ENCODE measurements around the gene TSPAN5. TPM values are rescaled to one million over a fixed set of nuclear protein-coding genes. Genes with fewer than 3 reads are reported as not detected.

Gene TSPAN5
- total RNA-seq, 1 experiment from 2014 or later, result 41.8 TPM

DNA sequence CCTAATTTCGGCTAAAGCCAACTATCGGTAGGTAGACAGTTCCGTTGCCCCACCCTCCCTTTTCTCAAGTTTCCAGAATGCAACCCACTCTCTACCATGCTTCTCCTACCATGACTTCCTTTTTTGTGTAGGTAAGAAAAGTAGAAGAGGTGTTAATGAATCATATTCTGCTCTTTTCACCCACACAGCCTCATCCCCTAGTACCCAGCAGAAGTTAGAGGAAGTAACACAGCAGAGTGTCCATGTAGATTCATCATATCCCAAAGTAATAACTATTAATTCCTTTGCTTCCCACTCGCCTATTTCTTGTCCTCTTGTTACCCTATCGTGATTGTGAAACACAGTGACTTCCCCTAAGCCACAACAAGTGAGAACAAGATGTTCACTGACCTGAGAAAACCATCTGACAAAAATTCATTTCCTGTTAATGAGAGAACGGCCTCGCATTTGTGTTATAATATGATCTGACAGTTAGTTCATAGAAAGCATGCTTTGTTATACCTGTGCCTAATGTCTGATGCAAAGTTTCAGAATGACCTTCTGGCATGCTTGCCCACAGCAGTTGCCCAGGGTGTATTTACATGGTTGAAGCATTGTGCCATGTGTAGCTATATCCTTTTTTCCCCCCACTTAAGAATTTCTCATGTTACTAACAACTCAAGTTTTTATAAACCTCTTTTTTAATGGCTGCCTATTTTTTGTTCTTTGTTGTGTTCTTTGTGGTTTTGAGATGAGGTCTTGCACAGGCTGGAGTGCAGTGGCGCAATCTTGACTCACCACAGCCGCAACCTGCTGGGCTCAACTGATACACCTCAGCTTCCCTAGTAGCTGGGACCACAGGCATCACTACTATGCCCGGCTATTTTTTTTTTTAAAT, 211.7 kb downstream of the TSPAN5 start:
- Histone ChIP-seq H3K27ac (ENCODE audit: low read length) (no peak overlapping the region), H4K20me1 (ENCODE audit: low read length) (no peaks in the 10 kb centered on the region), H3K9me3 (ENCODE audit: low read length) (no peaks in the 10 kb centered on the region), H3K79me2 (ENCODE audit: low read length) (no peaks in the 10 kb centered on the region), H3K4me1 (ENCODE audit: insufficient read depth, low read length) (0 out of 2 replicates have a peak, but pooled peaks cover 3% of the 10 kb centered on the region), H3K27me3 (ENCODE audit: low read length) (no peaks in the 10 kb centered on the region), H3F3A (ENCODE audit: low read length, unreplicated experiment) (no peaks in the 10 kb centered on the region), H3K36me3 (ENCODE audit: low read depth, low read length) (peaks cover 6% of the 10 kb centered on the region), H2AFZ (ENCODE audit: low read length) (no peak overlapping the region), H3K4me3 (ENCODE audit: low read length) (no peak overlapping the region), H3K9me2 (replicated peaks; ENCODE audit: low read length) (no peaks in the 10 kb centered on the region), H3K9ac (ENCODE audit: low read length) (no peak overlapping the region), H3K4me2 (ENCODE audit: low read length) (no peak overlapping the region)
- no TSS peak for BruUV-seq (replicated peaks)
- ChIA-PET POLR2A (ENCODE audit: unreplicated experiment) (no interaction called here), CTCF (no interaction called here)
- ATAC-seq (no peak), DNase-seq (no peak)
- TF ChIP-seq EZH2 (IDR thresholded peaks at IDR 0.05; ENCODE audit: low read length, unreplicated experiment), result no peak
- TF ChIP-seq EZH2phosphoT487 (IDR thresholded peaks at IDR 0.05; ENCODE audit: borderline replicate concordance, low read length), result no peak
- TF ChIP-seq, protein P1, sequence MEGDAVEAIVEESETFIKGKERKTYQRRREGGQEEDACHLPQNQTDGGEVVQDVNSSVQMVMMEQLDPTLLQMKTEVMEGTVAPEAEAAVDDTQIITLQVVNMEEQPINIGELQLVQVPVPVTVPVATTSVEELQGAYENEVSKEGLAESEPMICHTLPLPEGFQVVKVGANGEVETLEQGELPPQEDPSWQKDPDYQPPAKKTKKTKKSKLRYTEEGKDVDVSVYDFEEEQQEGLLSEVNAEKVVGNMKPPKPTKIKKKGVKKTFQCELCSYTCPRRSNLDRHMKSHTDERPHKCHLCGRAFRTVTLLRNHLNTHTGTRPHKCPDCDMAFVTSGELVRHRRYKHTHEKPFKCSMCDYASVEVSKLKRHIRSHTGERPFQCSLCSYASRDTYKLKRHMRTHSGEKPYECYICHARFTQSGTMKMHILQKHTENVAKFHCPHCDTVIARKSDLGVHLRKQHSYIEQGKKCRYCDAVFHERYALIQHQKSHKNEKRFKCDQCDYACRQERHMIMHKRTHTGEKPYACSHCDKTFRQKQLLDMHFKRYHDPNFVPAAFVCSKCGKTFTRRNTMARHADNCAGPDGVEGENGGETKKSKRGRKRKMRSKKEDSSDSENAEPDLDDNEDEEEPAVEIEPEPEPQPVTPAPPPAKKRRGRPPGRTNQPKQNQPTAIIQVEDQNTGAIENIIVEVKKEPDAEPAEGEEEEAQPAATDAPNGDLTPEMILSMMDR (conservative IDR thresholded peaks at IDR 0.05; ENCODE audit: low read depth, low read length), result no peak
- intact Hi-C loops (cut with micrococcal nuclease), result no loop called here

DNA sequence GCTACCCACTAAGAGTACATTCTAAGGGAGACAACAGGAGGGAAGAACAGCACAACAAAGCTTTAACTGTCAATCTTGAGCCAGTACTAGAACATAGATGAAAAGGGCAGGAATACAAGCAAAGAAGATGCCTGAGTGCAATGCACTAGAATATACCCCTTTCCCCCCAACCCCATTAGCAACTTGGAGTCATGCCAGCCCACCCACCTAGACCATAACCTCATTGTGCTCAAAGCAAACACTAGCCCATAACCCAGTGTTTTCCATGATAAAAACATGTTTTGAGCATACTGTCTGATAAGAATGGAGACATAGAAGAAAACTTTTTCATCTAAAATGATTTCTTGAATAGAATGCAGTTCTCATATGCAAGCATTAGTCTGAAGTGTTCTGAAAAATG, 214.0 kb downstream of the TSPAN5 start:
- intact Hi-C loops (cut with micrococcal nuclease), result no loop called here
- H2AFZ ChIP-seq (ENCODE audit: low read length), result no peak overlapping the region
- POLR2A ChIA-PET (ENCODE audit: unreplicated experiment), result no interaction called here
- no peaks in the 10 kb centered on the region for H3K9me2 ChIP-seq (replicated peaks; ENCODE audit: low read length)
- no peak for ATAC-seq
- CTCF ChIA-PET, result no interaction called here
- no peak overlapping the region for H3K4me3 ChIP-seq (ENCODE audit: low read length)
- no peak overlapping the region for H3K4me2 ChIP-seq (ENCODE audit: low read length)
- no peaks in the 10 kb centered on the region for H3F3A ChIP-seq (ENCODE audit: low read length, unreplicated experiment)
- H3K27ac ChIP-seq (ENCODE audit: low read length), result no peak overlapping the region
- H3K36me3 ChIP-seq (ENCODE audit: low read depth, low read length), result peaks cover 6% of the 10 kb centered on the region
- H3K79me2 ChIP-seq (ENCODE audit: low read length), result no peaks in the 10 kb centered on the region
- BruUV-seq (replicated peaks), result no TSS peak
- no peak for DNase-seq
- no peaks in the 10 kb centered on the region for H3K4me1 ChIP-seq (ENCODE audit: insufficient read depth, low read length)
- H3K9me3 ChIP-seq (ENCODE audit: low read length), result no peaks in the 10 kb centered on the region
- no peaks in the 10 kb centered on the region for H3K27me3 ChIP-seq (ENCODE audit: low read length)
- H3K9ac ChIP-seq (ENCODE audit: low read length), result no peak overlapping the region
- no peak for TF ChIP-seq EZH2phosphoT487 (IDR thresholded peaks at IDR 0.05; ENCODE audit: borderline replicate concordance, low read length)
- TF ChIP-seq, protein P1 (conservative IDR thresholded peaks at IDR 0.05; ENCODE audit: low read depth, low read length), result no peak
- TF ChIP-seq EZH2 (IDR thresholded peaks at IDR 0.05; ENCODE audit: low read length, unreplicated experiment), result no peak
- no peaks in the 10 kb centered on the region for H4K20me1 ChIP-seq (ENCODE audit: low read length)

DNA sequence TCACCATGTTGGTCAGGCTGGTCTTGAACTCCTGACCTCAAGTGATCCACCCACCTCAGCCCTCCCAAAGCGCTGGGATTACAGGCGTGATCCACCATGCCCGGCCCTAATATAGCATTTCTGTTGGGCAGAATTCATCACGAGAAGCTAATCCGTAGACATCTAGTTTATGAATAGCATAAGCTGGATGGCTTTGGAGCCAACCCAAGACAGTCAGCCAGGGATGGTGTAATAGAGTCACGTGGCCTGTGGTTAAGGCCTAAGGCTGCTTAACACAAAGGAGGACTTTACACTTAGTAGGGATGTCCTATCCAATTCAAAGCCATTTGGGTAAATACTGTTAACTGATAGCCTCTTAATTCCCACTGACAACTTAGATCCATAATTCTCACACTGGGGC, 223.6 kb downstream of the TSPAN5 start:
- BruUV-seq (replicated peaks), result no TSS peak
- H3K27me3 ChIP-seq (ENCODE audit: low read length), result no peaks in the 10 kb centered on the region
- peaks cover 37% of the 10 kb centered on the region for H3K4me1 ChIP-seq (ENCODE audit: insufficient read depth, low read length)
- no peak overlapping the region for H3K9ac ChIP-seq (ENCODE audit: low read length)
- H3K4me3 ChIP-seq (ENCODE audit: low read length), result no peak overlapping the region
- H2AFZ ChIP-seq (ENCODE audit: low read length), result no peak overlapping the region
- H3K9me3 ChIP-seq (ENCODE audit: low read length), result no peaks in the 10 kb centered on the region
- ChIA-PET POLR2A (ENCODE audit: unreplicated experiment) (no interaction called here), CTCF (no interaction called here)
- no peaks in the 10 kb centered on the region for H4K20me1 ChIP-seq (ENCODE audit: low read length)
- DNase-seq (no peak), ATAC-seq (no peak)
- no peaks in the 10 kb centered on the region for H3K79me2 ChIP-seq (ENCODE audit: low read length)
- no peaks in the 10 kb centered on the region for H3K9me2 ChIP-seq (replicated peaks; ENCODE audit: low read length)
- no peak overlapping the region for H3K27ac ChIP-seq (ENCODE audit: low read length)
- peaks cover 5% of the 10 kb centered on the region for H3F3A ChIP-seq (ENCODE audit: low read length, unreplicated experiment)
- TF ChIP-seq EZH2 (IDR thresholded peaks at IDR 0.05; ENCODE audit: low read length, unreplicated experiment) (no peak), EZH2phosphoT487 (IDR thresholded peaks at IDR 0.05; ENCODE audit: borderline replicate concordance, low read length) (no peak)
- TF ChIP-seq, protein P1 (conservative IDR thresholded peaks at IDR 0.05; ENCODE audit: low read depth, low read length), result no peak
- H3K4me2 ChIP-seq (ENCODE audit: low read length), result no peak overlapping the region
- H3K36me3 ChIP-seq (ENCODE audit: low read depth, low read length), result no peaks in the 10 kb centered on the region
- intact Hi-C loops (cut with micrococcal nuclease), result loop anchor here (5.0 to 10.0 kb wide), 2 partner anchors 173 to 290 kb away; partner anchors contain the start of genes RAP1GDS1 and STPG2
